CD4-positive, alpha-beta T cell (primary cell): ENCODE data around the gene ALAS1. TPM values are rescaled to one million over a fixed set of nuclear protein-coding genes. Genes with fewer than 3 reads are reported as not detected.

Experiments
- ATAC-seq: fragments of 200-7000 bp; cut with Tn5 transposase; one replicate; pipeline ENCODE4 v1.10.0; 2022; ENCODE audit warnings: mild to moderate bottlenecking; ENCODE audit not compliant: poor library complexity
- CTCF ChIA-PET: fragments of 350-600 bp; sonication (Branson Sonifier 250); formaldehyde crosslinking; loops from one replicate; lab custom pipeline; 2021; ENCODE audit warnings: antibody characterized with exemption, inconsistent platforms; lab: Charles Lee
- POLR2A ChIA-PET: fragments of 350-600 bp; sonication (Branson Sonifier 250); formaldehyde crosslinking; loops from one replicate; lab custom pipeline; 2021; ENCODE audit warnings: antibody characterized with exemption, inconsistent platforms; lab: Charles Lee
- DNase-seq, 14 experiments: peaks; one replicate each; pipeline ENCODE4 v3.0.0-alpha.2; 2013 to 2020; ENCODE audit warnings: mixed read lengths in 2 of 14
- H3K27ac ChIP-seq, 2 donors: one replicate each; pipeline versions ENCODE4 v1.5.1 to v1.7.0; 2013; ENCODE audit warnings: low read length in 2 of 2, low read depth in 1 of 2, mild to moderate bottlenecking in 1 of 2
- H3K27me3 ChIP-seq, 2 experiments: 1 replicate in 1 of 2; 2 replicates in 1 of 2; pipeline versions ENCODE4 v1.6.1 to v1.7.0; 2013; ENCODE audit warnings: low read length in 2 of 2, control low read depth in 1 of 2, mild to moderate bottlenecking in 1 of 2, moderate library complexity in 1 of 2; ENCODE audit not compliant: insufficient read depth in 2 of 2, control insufficient read depth in 1 of 2
- H3K36me3 ChIP-seq: one replicate; pipeline ENCODE4 v1.6.1; 2013; ENCODE audit warnings: low read length, control low read depth; ENCODE audit not compliant: insufficient read depth
- H3K4me1 ChIP-seq: one replicate; pipeline ENCODE4 v1.6.1; 2013; ENCODE audit warnings: low read length, control low read depth; ENCODE audit not compliant: insufficient read depth
- H3K4me3 ChIP-seq: one replicate; pipeline ENCODE4 v1.5.1; 2013; ENCODE audit warnings: mild to moderate bottlenecking, low read length, moderate library complexity
- H3K9me3 ChIP-seq, 2 experiments: 1 replicate in 1 of 2; 2 replicates in 1 of 2; pipeline versions ENCODE4 v1.6.1 to v1.7.0; 2013; ENCODE audit warnings: low read length in 2 of 2, mild to moderate bottlenecking in 2 of 2, control low read depth in 1 of 2, moderate library complexity in 1 of 2; ENCODE audit not compliant: control insufficient read depth in 1 of 2, insufficient read depth in 1 of 2
- H3K27ac Mint-ChIP-seq: one replicate; pipeline ENCODE4 v1.8.0; 2020; ENCODE audit warnings: mixed read lengths
- H3K27me3 Mint-ChIP-seq: one replicate; pipeline ENCODE4 v1.8.0; 2021; ENCODE audit warnings: mixed read lengths
- H3K36me3 Mint-ChIP-seq: one replicate; pipeline ENCODE4 v1.8.0; 2021; ENCODE audit warnings: low read depth, mixed read lengths
- H3K4me1 Mint-ChIP-seq: one replicate; pipeline ENCODE4 v1.8.0; 2021; ENCODE audit warnings: low read depth, mixed read lengths
- H3K4me3 Mint-ChIP-seq: one replicate; pipeline ENCODE4 v1.8.0; 2020; ENCODE audit warnings: mild to moderate bottlenecking, mixed read lengths
- H3K9me3 Mint-ChIP-seq: one replicate; pipeline ENCODE4 v1.8.0; 2020; ENCODE audit warnings: mixed read lengths
- intact Hi-C, 2 experiments: fragments of 100-400 bp; cut with DNase I in 1 of 2; cut with micrococcal nuclease in 1 of 2; formaldehyde crosslinking; loops; one replicate each; pipeline versions ENCODE4 v1.15.1 to v1.9.0; 2023 to 2025; cut with DNase I, micrococcal nuclease
- total RNA-seq, 174 experiments: library from RNA in 2 of 174; stranded (reverse) in 2 of 174; gene quantifications; one replicate each; pipeline ENCODE4 v1.2.3 and lab custom pipeline; 2021 to 2026
- TF ChIP-seq, protein P1 (sequence below): fragments of 200-600 bp; IDR thresholded peaks from one replicate; pipeline ENCODE4 v1.8.0; 2022; ENCODE audit warnings: antibody characterized with exemption, mild to moderate bottlenecking

ALAS1 gene
- total RNA-seq, 2 experiments from 2014 or later, result 6.0 to 7.0 TPM

GRCh38 chr3:52204337-52205073 is 6.5 kb downstream of the ALAS1 start:
- Histone ChIP-seq H3K36me3 (peaks cover 76% of the 10 kb centered on the region), H3K4me1 (peaks cover 18% of the 10 kb centered on the region), H3K27ac (no peak overlapping the region), H3K27me3 (no peaks in the 10 kb centered on the region), H3K4me3 (no peak overlapping the region), H3K9me3 (no peaks in the 10 kb centered on the region)
- no peak overlapping the region for H3K4me3 Mint-ChIP-seq
- no peak overlapping the region for H3K27ac Mint-ChIP-seq
- peaks cover 94% of the 10 kb centered on the region for H3K36me3 Mint-ChIP-seq
- ChIA-PET CTCF (no interaction called here), POLR2A (interaction anchor here (0.9 kb wide), 1 partner anchor 208 kb away, joined by 3 read pairs; no protein-coding TSS in a partner anchor)
- DNase-seq (no peak), ATAC-seq (no peak)
- no peaks in the 10 kb centered on the region for H3K9me3 Mint-ChIP-seq
- peaks cover 25% of the 10 kb centered on the region for H3K4me1 Mint-ChIP-seq
- TF ChIP-seq, protein P1, sequence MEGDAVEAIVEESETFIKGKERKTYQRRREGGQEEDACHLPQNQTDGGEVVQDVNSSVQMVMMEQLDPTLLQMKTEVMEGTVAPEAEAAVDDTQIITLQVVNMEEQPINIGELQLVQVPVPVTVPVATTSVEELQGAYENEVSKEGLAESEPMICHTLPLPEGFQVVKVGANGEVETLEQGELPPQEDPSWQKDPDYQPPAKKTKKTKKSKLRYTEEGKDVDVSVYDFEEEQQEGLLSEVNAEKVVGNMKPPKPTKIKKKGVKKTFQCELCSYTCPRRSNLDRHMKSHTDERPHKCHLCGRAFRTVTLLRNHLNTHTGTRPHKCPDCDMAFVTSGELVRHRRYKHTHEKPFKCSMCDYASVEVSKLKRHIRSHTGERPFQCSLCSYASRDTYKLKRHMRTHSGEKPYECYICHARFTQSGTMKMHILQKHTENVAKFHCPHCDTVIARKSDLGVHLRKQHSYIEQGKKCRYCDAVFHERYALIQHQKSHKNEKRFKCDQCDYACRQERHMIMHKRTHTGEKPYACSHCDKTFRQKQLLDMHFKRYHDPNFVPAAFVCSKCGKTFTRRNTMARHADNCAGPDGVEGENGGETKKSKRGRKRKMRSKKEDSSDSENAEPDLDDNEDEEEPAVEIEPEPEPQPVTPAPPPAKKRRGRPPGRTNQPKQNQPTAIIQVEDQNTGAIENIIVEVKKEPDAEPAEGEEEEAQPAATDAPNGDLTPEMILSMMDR, result no peak
- intact Hi-C loops, result no loop called here
- H3K27me3 Mint-ChIP-seq, result no peaks in the 10 kb centered on the region

- Mint-ChIP-seq H3K9me3 (no peaks in the 10 kb centered on the region), H3K36me3 (peaks cover 100% of the 10 kb centered on the region), H3K4me3 (no peak overlapping the region), H3K27ac (no peak overlapping the region), H3K4me1 (peaks cover 15% of the 10 kb centered on the region), H3K27me3 (no peaks in the 10 kb centered on the region)
- ATAC-seq (no peak), DNase-seq (no peak)
- no peaks in the 10 kb centered on the region for H3K9me3 ChIP-seq
- POLR2A ChIA-PET, result interaction anchor here (0.9 kb wide), 1 partner anchor 206 kb away, joined by 3 read pairs; no protein-coding TSS in a partner anchor
- TF ChIP-seq, protein P1, result no peak
- H3K36me3 ChIP-seq, result peaks cover 90% of the 10 kb centered on the region
- peaks cover 8% of the 10 kb centered on the region for H3K4me1 ChIP-seq
- no peaks in the 10 kb centered on the region for H3K27me3 ChIP-seq
- CTCF ChIA-PET, result no interaction called here
- H3K27ac ChIP-seq, result no peak overlapping the region
- no peak overlapping the region for H3K4me3 ChIP-seq
- intact Hi-C loops, result no loop called here
Measured at GRCh38 chr3:52205727-52206372, 7.9 kb downstream of the ALAS1 start.

GRCh38 chr3:52208556-52208955 is 10.6 kb downstream of the ALAS1 start:
- H3K27ac Mint-ChIP-seq, result no peak overlapping the region
- ChIA-PET CTCF (interaction anchor here (3.0 kb wide), 1 partner anchor 11 kb away, joined by 10 read pairs; no protein-coding TSS in a partner anchor), POLR2A (interaction anchor here (0.6 kb wide), 1 partner anchor 9 kb away, joined by 3 read pairs; no protein-coding TSS in a partner anchor)
- intact Hi-C loops, result no loop called here
- Histone ChIP-seq H3K4me1 (no peaks in the 10 kb centered on the region), H3K4me3 (no peak overlapping the region), H3K9me3 (no peaks in the 10 kb centered on the region), H3K36me3 (peaks cover 95% of the 10 kb centered on the region), H3K27me3 (no peaks in the 10 kb centered on the region), H3K27ac (no peak overlapping the region)
- H3K4me3 Mint-ChIP-seq, result no peak overlapping the region
- TF ChIP-seq, protein P1, result no peak
- peaks cover 100% of the 10 kb centered on the region for H3K36me3 Mint-ChIP-seq
- H3K4me1 Mint-ChIP-seq, result no peaks in the 10 kb centered on the region
- H3K9me3 Mint-ChIP-seq, result no peaks in the 10 kb centered on the region
- no peaks in the 10 kb centered on the region for H3K27me3 Mint-ChIP-seq
- ATAC-seq (no peak), DNase-seq (no peak)
